CD4-positive, alpha-beta T cell treated with Interleukin-15 for 4 hours (primary cell): ENCODE data around the gene CHN1.

ENCODE experiments used
- DNase-seq: peaks from one replicate; pipeline ENCODE4 v3.0.0-alpha.2; 2020; ENCODE audit warnings: low spot score

CHN1 gene

DNA sequence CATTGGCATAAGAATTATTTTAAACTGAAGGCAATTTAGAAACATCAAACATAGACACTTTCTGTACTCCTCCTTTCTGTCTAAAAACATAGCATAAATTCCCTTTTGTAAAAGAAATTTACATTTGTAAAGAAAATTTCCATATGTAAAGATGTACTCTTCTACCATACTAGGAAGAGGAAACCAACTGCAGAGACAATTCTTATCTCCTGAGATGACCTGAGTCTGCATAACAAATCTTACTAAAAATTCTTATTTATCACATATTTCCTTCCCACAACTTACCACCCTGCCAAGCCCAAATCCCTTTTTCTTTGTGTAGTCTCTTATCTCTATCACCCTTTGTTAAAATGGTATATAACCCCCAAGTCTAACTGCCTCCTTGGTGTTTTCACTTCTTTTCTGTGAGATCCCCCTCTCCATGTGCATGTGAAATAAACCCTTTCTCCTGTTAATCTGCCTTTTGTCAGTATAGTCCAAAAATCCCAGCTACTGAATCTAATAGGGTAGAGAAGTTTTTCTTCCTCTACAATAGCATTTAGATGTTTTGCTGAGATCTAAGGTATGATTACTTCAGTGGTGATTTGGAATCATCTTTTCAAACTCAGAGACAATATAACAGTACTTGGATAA, 81.0 kb downstream of the CHN1 start:
- DNase-seq: no peak

DNA sequence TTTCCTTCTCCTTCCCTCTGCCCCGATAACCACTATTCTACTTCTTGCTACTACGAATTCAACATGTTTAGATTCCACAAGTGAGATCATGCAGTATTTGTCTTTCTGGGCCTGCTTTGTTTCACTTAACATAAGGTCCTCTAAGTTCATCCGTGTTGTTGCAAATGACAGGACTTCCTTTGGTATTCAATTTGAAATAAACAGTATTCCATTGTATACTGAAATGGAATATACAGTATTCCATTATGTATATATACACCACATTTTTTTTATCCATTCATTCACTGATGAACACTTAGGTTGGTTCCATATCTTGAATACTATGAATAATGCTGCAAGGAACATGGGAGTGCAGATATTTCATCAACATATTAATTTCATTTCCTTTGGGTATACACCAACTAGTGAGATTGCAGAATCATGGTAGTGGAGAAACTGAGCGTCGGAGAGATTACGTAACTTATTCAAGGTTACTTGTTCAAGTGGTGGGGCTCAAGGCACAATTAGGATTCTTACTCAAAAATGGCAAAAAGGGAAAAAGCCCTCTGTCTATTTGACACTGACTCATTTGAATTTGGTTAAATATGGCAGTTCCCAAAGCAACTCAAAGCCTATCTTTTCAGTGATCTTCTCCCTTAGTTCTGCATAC, 85.1 kb downstream of the CHN1 start:
- DNase-seq: no peak

DNA sequence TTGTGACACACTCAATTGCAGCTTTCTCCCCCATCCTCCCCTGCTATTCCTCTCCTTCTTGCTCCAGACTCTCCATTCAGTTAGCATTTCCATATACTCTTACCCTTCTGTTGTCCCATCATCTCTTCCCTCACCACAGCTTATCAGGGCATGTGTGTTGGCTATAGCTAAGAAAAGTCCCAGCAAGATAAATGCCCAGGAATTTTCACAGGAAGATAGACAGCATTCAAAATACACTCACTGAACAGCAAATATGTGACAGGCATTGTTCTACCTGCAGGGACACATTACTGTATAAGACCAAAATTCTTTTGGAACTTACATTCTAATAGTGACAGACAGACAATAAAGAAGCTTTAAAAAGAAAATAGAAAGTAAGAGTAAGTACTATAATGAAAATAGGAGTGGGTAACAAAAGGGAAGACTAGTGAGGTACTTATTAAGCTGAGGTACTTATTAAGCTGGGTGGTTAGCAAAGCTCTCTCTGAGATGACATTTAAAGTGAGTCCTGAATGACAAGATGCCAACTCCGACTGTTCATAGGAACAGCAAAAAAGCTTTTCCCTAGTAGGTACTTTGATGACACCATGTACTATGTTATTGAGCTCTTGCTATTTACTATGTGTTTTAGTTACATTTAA, 86.2 kb downstream of the CHN1 start:
- DNase-seq: no peak

DNA sequence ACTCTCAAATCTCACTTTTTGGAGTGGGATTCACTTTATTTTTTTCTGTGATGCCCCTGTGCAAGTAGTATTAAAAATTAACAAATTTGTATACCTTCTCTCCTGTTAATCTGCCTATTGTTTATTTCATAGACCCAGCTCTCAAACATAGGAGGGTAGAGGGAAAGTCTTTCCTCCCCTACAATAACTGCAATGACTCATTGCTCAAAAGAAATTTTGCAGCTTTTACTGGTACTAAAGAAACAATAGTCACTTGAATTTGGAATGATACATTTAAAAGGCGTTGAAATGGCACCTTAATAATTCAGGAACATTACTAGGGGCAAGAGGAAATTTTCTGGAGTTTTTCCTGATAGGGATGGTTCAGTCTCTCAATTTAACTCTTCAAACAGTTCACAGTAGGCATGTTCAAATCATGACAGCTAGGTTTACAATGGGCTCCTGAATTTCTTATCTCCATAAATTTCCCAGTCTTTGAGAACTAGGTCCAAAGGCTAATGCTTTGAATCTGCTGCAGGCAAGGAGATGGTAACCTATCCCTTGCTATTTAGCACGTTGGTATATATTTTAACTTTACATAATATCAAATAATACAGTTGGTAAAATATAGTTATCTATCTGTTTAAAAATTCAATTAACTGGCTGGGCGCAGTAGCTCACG, 88.8 kb downstream of the CHN1 start:
- no peak for DNase-seq

DNA sequence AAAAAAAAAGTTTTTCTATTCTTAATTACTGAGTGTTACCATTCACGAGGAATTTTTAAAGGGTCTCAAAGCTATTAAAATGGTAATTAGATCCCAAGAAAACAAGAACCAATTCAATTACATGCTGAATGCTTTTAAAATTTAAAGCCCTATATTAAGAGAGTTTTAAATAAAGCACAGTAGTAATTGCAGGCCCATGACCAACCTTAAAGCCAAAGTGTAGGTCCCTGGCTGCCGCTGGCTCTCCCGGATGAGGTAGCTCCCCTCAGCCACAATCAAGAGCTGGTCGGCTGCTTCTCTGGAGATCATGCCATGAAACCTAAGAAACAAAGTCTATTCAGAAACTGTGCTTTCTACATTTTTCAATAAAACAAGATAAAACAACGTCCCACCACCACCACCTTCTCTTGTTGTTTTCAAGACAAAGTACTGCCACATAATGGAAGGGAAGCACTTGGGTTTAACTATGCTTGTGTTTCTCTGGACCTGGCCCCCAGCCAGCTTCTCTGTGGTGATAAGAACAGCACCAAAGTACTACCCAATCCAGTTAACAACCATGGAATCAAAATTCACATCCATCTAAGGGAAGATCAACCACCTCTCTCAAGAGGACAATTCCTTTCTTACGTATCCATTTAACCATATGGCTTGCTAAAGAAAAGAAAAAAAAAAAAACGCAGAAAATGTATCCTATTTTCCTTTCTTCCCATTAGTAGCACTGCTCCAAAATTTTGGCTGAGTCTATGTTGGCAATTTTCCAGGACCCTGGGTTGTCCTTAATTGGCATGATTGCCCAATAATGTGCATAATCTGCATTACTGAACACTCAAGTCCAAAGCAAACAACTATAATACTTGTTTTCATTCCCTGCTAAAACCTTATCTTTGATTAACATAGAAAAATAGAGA, 90.1 kb downstream of the CHN1 start:
- DNase-seq: no peak

DNA sequence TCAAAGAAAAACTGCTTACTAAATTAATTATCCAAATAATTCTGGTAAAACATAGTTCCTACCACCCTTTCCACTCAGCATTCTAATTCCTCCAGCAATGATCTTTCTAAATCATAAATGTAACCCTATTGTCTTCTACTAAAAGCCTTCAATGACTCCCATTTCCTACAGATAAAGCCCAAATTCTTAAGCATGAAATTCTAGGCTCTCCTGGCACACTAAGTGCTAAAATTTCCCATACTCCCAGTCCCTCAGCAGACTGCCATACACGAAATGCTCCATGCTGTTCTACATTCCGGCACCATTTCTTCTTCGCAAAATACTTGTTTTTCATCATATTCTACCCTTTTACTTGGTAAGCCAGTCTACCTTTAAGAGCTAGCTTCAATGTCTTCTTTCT, 96.9 kb downstream of the CHN1 start:
- no peak for DNase-seq

DNA sequence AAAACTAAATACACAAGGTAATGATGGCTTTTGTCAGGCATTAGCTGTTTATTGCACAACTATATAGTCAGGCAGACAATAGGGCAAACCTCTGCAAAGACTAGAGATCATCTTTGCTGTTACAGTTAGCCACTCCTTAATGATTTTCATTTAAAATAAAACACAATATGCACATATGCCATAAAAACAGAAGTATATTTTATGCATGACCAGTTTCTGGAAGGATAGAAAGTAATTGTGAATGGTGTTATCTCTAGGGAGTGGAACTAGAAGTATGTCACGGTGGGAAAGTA, 102.0 kb downstream of the CHN1 start:
- DNase-seq: no peak

DNA sequence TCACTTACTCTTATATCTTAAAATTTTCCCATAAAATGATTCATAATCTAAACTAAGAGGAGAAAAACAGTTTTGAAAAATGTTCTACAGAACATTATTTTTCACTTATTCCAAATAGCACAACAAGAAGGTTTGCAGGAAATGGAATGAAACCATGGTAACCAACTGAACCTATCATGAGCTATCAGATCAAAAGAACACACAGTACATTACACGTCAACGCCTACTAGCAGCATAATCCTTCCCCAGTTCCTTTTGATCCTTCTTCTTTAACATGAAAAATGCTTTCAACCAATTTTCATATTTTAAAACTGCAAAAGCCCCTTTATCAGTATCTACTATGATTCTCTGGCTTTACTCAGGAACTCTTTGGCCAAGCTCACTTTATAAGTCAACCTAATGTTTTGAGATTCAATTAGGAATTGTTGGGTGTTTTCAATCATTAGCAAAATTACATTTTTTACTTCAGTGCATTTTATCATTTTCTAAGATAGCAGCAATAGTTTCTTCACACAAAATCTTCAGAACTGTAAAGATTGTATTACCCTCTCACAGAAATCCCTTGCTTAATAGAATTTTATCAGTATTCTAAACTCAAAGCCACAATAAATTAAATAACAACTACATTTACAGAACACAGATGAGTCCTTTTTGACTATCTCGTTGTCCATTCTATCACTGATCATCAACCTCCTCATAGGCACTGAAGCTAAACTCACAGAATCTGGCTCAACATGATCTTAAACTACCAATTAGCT, 102.5 kb downstream of the CHN1 start:
- DNase-seq: peak; percentile 32

DNA sequence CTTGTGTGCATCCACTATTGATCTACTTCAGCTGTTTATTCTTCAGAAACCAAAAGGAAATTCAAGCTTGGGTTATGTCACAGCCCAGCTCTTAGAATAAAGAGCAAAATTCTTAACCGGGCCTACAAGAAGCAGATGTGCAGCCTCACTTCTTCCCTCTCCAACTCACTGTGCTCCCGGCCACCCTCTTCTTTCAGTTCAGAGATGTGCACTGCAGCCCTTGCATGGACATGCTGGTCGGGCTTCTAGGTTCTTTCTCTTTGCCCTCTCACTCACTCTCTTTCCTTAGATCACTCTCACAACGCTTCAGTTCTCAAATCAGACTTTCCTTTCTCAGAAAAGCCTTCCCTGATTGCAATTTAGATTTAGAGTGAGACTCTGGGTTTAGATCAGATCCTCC, 104.1 kb downstream of the CHN1 start:
- peak; percentile 3 for DNase-seq

DNA sequence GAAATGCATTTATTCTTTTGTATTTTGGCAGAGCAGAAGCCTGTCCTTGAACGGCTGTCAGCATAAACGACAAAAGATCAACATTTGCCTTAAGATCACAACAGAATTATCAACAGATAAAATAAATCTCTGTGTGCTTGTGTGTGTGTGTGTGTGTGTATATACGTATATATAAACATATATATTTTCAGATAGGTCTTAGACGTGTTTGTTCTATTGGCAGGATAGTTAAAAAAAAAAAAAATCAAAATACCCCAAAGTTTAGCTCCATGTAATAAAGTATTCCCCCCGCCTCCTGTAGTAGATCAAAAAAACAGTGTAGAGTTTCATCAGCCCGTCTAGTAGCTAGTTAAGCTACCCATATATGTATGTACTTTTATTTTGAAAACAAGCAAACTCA, 107.9 kb downstream of the CHN1 start:
- no peak for DNase-seq

DNA sequence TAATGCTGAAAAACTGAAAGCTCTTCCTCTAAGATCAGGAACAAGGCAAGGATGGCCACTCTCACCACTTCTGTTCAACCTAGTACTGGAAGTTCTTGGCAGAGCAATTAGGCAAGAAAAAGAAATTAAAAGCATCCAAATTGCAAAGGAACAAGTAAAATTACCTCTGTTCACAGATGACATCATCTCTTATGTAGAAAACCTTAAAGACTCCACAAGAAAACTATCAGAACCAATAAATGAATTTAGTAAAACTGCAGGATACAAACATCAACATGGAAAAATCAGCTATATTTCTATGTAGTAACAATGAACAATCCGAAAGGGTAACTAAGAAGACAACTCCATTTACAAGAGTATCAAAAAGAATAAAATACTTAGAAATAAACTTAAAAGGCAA, 112.2 kb downstream of the CHN1 start:
- no peak for DNase-seq

DNA sequence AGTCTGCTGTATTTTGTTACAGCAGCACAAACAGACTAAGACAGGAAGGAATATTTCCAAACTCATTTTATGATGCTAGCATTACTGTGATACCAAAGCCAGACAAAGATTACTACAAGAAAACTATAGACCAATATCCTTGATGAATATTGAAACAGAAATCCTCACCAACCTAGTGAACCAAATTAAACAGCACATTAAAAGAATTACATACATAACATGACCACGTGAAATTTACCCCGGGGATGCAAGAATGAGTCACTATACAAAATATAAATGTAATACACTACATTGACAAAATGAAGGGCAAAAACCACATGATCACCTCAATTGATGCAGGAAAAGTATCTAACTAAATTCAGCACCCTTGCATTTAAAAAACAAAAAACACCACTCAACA, 112.6 kb downstream of the CHN1 start:
- no peak for DNase-seq

DNA sequence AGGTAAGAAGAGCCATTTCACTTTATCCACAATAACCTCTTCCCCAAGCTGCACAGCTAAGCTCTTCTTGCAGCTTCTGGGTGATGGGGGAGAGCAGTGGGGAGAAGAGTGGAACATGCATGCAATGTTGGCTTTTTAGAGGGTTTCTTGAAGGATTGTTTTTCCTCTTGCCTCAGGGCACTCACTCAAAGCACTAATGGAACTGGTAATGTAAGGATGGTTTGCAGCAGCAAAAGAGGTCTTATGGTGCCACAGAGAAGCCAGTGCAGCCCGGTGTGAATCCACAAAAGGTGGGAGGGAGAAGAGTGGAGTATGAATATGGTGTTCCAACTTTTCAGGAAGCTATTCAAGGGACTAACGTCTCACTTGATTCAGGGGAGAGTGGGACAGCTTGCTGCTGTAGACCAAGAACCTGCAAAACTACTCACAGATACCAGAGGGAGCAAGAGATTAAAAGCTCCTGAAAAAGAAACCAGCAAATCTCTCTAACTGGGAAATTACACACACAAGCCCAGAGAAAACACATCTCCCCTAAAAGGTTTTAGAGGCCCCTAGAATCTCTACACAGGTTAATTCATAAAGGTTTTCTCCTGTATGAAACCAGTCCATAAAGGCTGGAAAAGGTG, 116.4 kb downstream of the CHN1 start:
- no peak for DNase-seq

DNA sequence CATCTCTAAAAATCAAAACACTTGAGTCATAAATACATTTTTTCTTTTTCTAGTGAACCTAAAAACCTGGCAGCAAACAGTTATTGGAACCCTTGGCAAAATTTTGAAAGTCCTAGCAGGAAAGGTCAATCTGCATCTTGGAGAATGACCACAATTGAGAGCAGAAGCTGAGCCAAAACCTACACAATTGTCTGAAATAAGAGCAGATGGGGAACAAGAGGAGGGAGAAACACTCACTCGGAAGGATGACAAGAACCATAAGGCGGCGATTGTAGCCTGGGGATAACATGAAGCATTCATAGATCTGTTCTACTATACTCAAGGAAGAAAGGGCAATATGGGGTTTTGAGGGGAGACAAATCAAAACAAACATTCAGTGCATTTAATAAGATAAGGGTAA, 117.0 kb downstream of the CHN1 start:
- DNase-seq: no peak

DNA sequence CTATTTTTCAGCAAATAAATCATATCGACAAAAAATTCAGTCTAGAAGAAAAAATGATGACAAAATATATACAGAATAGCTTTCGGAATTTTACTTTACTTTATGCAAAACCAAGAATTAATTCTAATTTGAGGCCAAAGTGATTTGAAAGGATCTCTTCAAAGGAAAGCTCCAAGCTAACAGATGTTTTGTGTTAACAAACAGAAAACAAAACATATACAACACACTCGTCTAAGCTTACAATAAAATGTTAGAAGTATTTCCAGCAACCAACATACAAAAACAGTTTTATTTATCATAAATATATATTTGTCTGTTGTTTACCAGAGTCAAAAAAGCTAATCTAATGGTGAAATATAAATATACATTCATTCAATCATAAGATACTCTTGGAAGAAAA, 122.8 kb downstream of the CHN1 start:
- no peak for DNase-seq

DNA sequence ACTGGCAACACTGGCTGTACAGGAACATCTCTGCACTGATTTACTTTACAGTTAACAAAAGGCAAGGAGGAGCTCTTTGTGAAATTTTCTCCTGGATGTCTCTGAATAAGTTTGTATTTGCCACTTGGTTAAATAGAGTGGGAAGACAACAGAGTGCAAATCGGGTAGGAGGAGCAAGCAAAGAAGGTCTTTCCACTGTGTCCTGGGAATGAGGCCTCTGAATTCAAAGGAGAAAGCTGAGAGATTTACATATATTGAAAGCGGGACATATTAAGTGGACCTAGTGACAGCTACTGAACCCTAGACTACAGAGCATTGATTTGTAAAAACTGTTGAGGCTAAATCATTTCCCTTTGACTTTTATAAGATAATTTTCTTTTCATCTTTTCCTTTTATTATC, 123.5 kb downstream of the CHN1 start:
- DNase-seq: no peak

DNA sequence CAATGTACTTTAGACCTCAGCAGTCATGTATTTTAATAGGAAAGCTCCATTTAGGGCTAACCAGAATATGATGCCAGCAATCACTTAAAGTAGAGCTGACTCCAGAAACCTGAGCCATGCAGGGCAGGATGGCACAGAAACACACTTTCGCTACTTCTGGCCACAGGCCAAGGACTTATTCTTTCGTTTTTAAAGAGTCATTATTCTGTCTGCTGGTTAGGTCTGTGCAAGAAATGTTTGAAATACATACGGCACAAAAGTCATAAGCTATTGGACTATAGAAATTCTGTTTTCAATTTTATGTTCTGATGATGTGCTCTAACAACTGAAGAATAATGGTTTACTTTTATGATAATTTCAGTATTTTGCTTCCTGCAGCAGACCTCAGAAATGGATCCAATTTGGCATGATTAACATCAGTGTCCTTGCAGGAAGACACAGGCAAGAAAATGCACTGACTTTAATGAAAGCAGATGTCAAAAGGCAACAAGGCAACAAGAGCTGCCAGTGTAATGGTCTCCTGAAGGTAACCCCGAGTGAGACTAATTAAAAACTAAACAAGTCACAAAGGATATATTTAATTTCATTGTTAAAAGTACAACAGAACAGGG, 126.5 kb downstream of the CHN1 start:
- DNase-seq: no peak

DNA sequence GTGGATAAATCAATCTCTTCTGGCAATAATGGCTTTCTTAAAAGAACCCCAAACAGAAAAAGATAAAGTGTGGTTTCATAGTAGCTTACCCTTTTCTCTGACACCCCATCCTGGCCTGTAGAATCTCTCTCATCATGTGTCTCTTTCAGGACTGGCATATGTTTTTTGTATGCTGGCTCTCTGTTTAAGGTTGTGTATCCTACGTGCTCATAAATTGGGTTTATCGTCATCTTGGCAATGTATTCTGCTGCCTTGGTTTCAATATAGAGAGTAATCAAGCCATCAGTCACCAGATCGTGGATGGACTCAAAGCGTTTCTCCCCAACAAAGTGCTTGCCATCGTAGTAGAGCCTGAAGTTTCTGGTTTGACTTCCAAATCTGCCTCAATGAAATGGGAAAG, 127.4 kb downstream of the CHN1 start:
- DNase-seq: no peak

DNA sequence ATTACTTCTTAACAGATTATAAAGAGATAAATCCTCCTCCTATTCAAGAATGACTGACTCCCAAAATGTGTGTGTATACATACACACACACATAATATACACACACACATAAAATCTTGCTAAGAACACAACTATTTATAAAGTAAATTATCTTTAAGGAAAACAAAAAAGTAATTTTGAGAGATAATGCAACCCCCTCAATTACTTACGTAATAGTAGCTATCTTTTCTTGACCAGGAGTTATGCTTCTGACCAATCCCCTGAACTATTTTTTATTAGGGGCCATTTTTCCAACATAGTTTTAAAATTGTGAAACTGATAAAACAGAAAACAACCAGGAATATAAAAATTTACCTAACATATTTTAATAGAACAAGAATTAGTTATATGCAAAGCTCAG, 127.9 kb downstream of the CHN1 start:
- DNase-seq: no peak

DNA sequence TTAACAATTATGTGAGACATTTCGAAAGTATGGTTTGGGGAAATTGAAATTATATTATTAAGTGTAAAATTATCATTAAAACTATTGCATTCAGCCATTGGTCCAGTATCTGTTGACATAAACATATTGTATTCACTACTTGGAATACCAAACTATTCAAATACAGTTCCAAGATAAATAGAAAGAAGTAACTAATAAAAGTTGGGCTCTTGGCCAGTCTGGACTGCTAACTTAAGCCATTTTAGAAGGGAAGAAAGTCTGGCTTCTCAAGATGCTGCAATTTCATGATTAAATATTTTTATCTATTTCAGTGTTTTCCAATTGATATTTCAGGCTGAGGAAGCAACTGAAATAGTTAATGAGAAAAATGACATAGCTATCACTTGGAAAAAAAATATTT, 131.1 kb downstream of the CHN1 start:
- DNase-seq: no peak

DNA sequence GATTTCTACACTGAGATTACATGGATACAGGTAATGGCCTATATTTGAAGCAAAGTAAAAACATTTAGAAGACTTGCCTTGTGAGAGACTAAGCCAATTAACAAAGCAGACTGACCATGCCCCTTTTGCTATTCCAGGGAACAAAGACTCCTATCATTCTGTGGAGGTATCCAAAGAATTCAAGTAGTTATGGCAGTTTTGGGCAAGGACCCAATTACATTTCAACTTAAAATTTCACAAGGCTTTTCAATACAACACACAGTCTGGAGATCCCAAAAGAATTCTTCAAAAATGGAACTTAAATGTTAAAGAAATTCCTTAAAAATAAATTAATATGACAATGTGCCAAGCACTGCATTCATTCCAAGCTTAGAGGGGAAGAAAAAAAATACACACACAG, 131.7 kb downstream of the CHN1 start:
- DNase-seq: no peak
